Measurements from ENCODE around the gene MMAB. TPM values are rescaled to one million over a fixed set of nuclear protein-coding genes. Genes with fewer than 3 reads are reported as not detected.

The MMAB gene
- polyA plus RNA-seq, 4 donors: 23.9 to 95.9 (median 33.1) TPM

- no peak for DNase-seq
- no peak for FAIRE-seq
- no peaks in the 10 kb centered on the region for H3K27me3 ChIP-seq (ENCODE audit: control insufficient read depth in 3 of 3, insufficient read depth in 3 of 3, low read length in 3 of 3)
- peaks cover 7 to 72% (median 18%) of the 10 kb centered on the region in 3 donors for H3K36me3 ChIP-seq (ENCODE audit: control insufficient read depth in 3 of 3, insufficient read depth in 2 of 3, low read depth in 1 of 3, low read length in 3 of 3)
- WGBS, 3 donors: 85 to 96% (median 92%) methylated on average over 26 of the region's 26 CpGs
- H3K4me3 ChIP-seq (ENCODE audit: low read depth in 1 of 3, low read length in 3 of 3): no peak overlapping the region
- no peaks in the 10 kb centered on the region for H3K4me1 ChIP-seq (ENCODE audit: control insufficient read depth in 3 of 3, insufficient read depth in 2 of 3, low read depth in 1 of 3, low read length in 2 of 3)
- no peak overlapping the region for H3K27ac ChIP-seq (ENCODE audit: low read depth in 1 of 3, low read length in 2 of 3)
- H3K9me3 ChIP-seq (ENCODE audit: control insufficient read depth in 2 of 2, insufficient read depth in 1 of 2, low read depth in 1 of 2, low read length in 1 of 2): no peaks in the 10 kb centered on the region
Measured at GRCh38 chr12:109524466-109525278, 48.6 kb downstream of the MMAB start.

GRCh38 chr12:109523504-109523903 is 49.8 kb downstream of the MMAB start:
- no peaks in the 10 kb centered on the region for H3K9me3 ChIP-seq (ENCODE audit: control insufficient read depth in 2 of 2, insufficient read depth in 1 of 2, low read depth in 1 of 2, low read length in 1 of 2)
- H3K27me3 ChIP-seq (ENCODE audit: control insufficient read depth in 3 of 3, insufficient read depth in 3 of 3, low read length in 3 of 3): no peaks in the 10 kb centered on the region
- peaks cover 7 to 72% (median 18%) of the 10 kb centered on the region in 3 donors for H3K36me3 ChIP-seq (ENCODE audit: control insufficient read depth in 3 of 3, insufficient read depth in 2 of 3, low read depth in 1 of 3, low read length in 3 of 3)
- FAIRE-seq: no peak
- no peak for DNase-seq
- WGBS, 3 donors: 92 to 96% (median 95%) methylated on average over 5 of the region's 5 CpGs
- no peaks in the 10 kb centered on the region for H3K4me1 ChIP-seq (ENCODE audit: control insufficient read depth in 3 of 3, insufficient read depth in 2 of 3, low read depth in 1 of 3, low read length in 2 of 3)
- no peak overlapping the region for H3K4me3 ChIP-seq (ENCODE audit: low read depth in 1 of 3, low read length in 3 of 3)
- H3K27ac ChIP-seq (ENCODE audit: low read depth in 1 of 3, low read length in 2 of 3): no peak overlapping the region

- no peak for DNase-seq
- Histone ChIP-seq H3K27ac (ENCODE audit: low read depth in 1 of 3, low read length in 2 of 3) (no peak overlapping the region), H3K4me3 (ENCODE audit: low read depth in 1 of 3, low read length in 3 of 3) (no peak overlapping the region), H3K9me3 (ENCODE audit: control insufficient read depth in 2 of 2, insufficient read depth in 1 of 2, low read depth in 1 of 2, low read length in 1 of 2) (no peaks in the 10 kb centered on the region), H3K36me3 (ENCODE audit: control insufficient read depth in 3 of 3, insufficient read depth in 2 of 3, low read depth in 1 of 3, low read length in 3 of 3) (peaks cover 7 to 76% (median 18%) of the 10 kb centered on the region in 3 donors), H3K27me3 (ENCODE audit: control insufficient read depth in 3 of 3, insufficient read depth in 3 of 3, low read length in 3 of 3) (no peaks in the 10 kb centered on the region), H3K4me1 (ENCODE audit: control insufficient read depth in 3 of 3, insufficient read depth in 2 of 3, low read depth in 1 of 3, low read length in 2 of 3) (no peaks in the 10 kb centered on the region)
- 83 to 89% (median 84%) methylated on average over 10 of the region's 10 CpGs for WGBS, 3 donors
- no peak for FAIRE-seq
Measured at GRCh38 chr12:109523071-109523470, 50.2 kb downstream of the MMAB start.

- Histone ChIP-seq H3K27ac (ENCODE audit: low read depth in 1 of 3, low read length in 2 of 3) (no peak overlapping the region), H3K27me3 (ENCODE audit: control insufficient read depth in 3 of 3, insufficient read depth in 3 of 3, low read length in 3 of 3) (no peaks in the 10 kb centered on the region), H3K4me1 (ENCODE audit: control insufficient read depth in 3 of 3, insufficient read depth in 2 of 3, low read depth in 1 of 3, low read length in 2 of 3) (no peaks in the 10 kb centered on the region), H3K36me3 (ENCODE audit: control insufficient read depth in 3 of 3, insufficient read depth in 2 of 3, low read depth in 1 of 3, low read length in 3 of 3) (peaks cover 7 to 76% (median 22%) of the 10 kb centered on the region in 3 donors), H3K4me3 (ENCODE audit: low read depth in 1 of 3, low read length in 3 of 3) (no peak overlapping the region), H3K9me3 (ENCODE audit: control insufficient read depth in 2 of 2, insufficient read depth in 1 of 2, low read depth in 1 of 2, low read length in 1 of 2) (no peaks in the 10 kb centered on the region)
- DNase-seq (no peak), FAIRE-seq (no peak)
- WGBS, 3 donors: 70 to 73% (median 70%) methylated on average over 10 of the region's 10 CpGs
Measured at GRCh38 chr12:109521831-109522230, 51.5 kb downstream of the MMAB start.

- 78 to 98% (median 96%) methylated on average over 6 of the region's 6 CpGs for WGBS, 3 donors
- peak overlapping the region in 1 of 3 donors; percentile 69 for H3K27ac ChIP-seq (ENCODE audit: low read depth in 1 of 3, low read length in 2 of 3)
- no peak overlapping the region for H3K4me3 ChIP-seq (ENCODE audit: low read depth in 1 of 3, low read length in 3 of 3)
- no peaks in the 10 kb centered on the region for H3K9me3 ChIP-seq (ENCODE audit: control insufficient read depth in 2 of 2, insufficient read depth in 1 of 2, low read depth in 1 of 2, low read length in 1 of 2)
- no peaks in the 10 kb centered on the region for H3K27me3 ChIP-seq (ENCODE audit: control insufficient read depth in 3 of 3, insufficient read depth in 3 of 3, low read length in 3 of 3)
- no peaks in the 10 kb centered on the region for H3K4me1 ChIP-seq (ENCODE audit: control insufficient read depth in 3 of 3, insufficient read depth in 2 of 3, low read depth in 1 of 3, low read length in 2 of 3)
- peaks cover 5 to 78% (median 25%) of the 10 kb centered on the region in 3 donors for H3K36me3 ChIP-seq (ENCODE audit: control insufficient read depth in 3 of 3, insufficient read depth in 2 of 3, low read depth in 1 of 3, low read length in 3 of 3)
- no peak for DNase-seq
- no peak for FAIRE-seq
Measured at GRCh38 chr12:109519787-109520186, 53.5 kb downstream of the MMAB start.

- FAIRE-seq (no peak), DNase-seq (peak; percentile 69 to 72)
- Histone ChIP-seq H3K36me3 (ENCODE audit: control insufficient read depth in 3 of 3, insufficient read depth in 2 of 3, low read depth in 1 of 3, low read length in 3 of 3) (peaks cover 3 to 77% (median 23%) of the 10 kb centered on the region in 3 donors), H3K9me3 (ENCODE audit: control insufficient read depth in 2 of 2, insufficient read depth in 1 of 2, low read depth in 1 of 2, low read length in 1 of 2) (no peaks in the 10 kb centered on the region), H3K27me3 (ENCODE audit: control insufficient read depth in 3 of 3, insufficient read depth in 3 of 3, low read length in 3 of 3) (no peaks in the 10 kb centered on the region), H3K4me1 (ENCODE audit: control insufficient read depth in 3 of 3, insufficient read depth in 2 of 3, low read depth in 1 of 3, low read length in 2 of 3) (no peaks in the 10 kb centered on the region), H3K4me3 (ENCODE audit: low read depth in 1 of 3, low read length in 3 of 3) (no peak overlapping the region), H3K27ac (ENCODE audit: low read depth in 1 of 3, low read length in 2 of 3) (peak overlapping the region in 1 of 3 donors; percentile 53)
- 58 to 69% (median 65%) methylated on average over 11 of the region's 11 CpGs for WGBS, 3 donors
Measured at GRCh38 chr12:109518820-109519665, 54.3 kb downstream of the MMAB start.

- Histone ChIP-seq H3K27me3 (ENCODE audit: control insufficient read depth in 3 of 3, insufficient read depth in 3 of 3, low read length in 3 of 3) (no peaks in the 10 kb centered on the region), H3K27ac (ENCODE audit: low read depth in 1 of 3, low read length in 2 of 3) (no peak overlapping the region), H3K4me1 (ENCODE audit: control insufficient read depth in 3 of 3, insufficient read depth in 2 of 3, low read depth in 1 of 3, low read length in 2 of 3) (no peaks in the 10 kb centered on the region), H3K36me3 (ENCODE audit: control insufficient read depth in 3 of 3, insufficient read depth in 2 of 3, low read depth in 1 of 3, low read length in 3 of 3) (peaks cover 4 to 72% (median 15%) of the 10 kb centered on the region in 3 donors), H3K4me3 (ENCODE audit: low read depth in 1 of 3, low read length in 3 of 3) (no peak overlapping the region), H3K9me3 (ENCODE audit: control insufficient read depth in 2 of 2, insufficient read depth in 1 of 2, low read depth in 1 of 2, low read length in 1 of 2) (no peaks in the 10 kb centered on the region)
- no peak for FAIRE-seq
- WGBS, 3 donors: 74 to 81% (median 77%) methylated on average over 6 of the region's 6 CpGs
- DNase-seq: peak in 1 of 2 donors; percentile 42
Measured at GRCh38 chr12:109517619-109518018, 55.7 kb downstream of the MMAB start.

GRCh38 chr12:109513977-109514376 is 59.3 kb downstream of the MMAB start:
- FAIRE-seq: no peak

More at GRCh38 chr12:109513977-109514376, 59.3 kb downstream of the MMAB start:
- Histone ChIP-seq H3K9me3 (ENCODE audit: control insufficient read depth in 2 of 2, insufficient read depth in 1 of 2, low read depth in 1 of 2, low read length in 1 of 2) (no peaks in the 10 kb centered on the region), H3K27me3 (ENCODE audit: control insufficient read depth in 3 of 3, insufficient read depth in 3 of 3, low read length in 3 of 3) (no peaks in the 10 kb centered on the region), H3K4me1 (ENCODE audit: control insufficient read depth in 3 of 3, insufficient read depth in 2 of 3, low read depth in 1 of 3, low read length in 2 of 3) (no peaks in the 10 kb centered on the region), H3K4me3 (ENCODE audit: low read depth in 1 of 3, low read length in 3 of 3) (no peak overlapping the region), H3K36me3 (ENCODE audit: control insufficient read depth in 3 of 3, insufficient read depth in 2 of 3, low read depth in 1 of 3, low read length in 3 of 3) (peaks cover 5 to 64% (median 14%) of the 10 kb centered on the region in 3 donors), H3K27ac (ENCODE audit: low read depth in 1 of 3, low read length in 2 of 3) (no peak overlapping the region)
- WGBS, 3 donors: 89 to 91% (median 90%) methylated on average over 4 of the region's 4 CpGs
- no peak for DNase-seq

Measured in small intestine (tissue), 7 donors.